Neural cell (in vitro differentiated cells): Measurements from ENCODE around the gene MYO9B. TPM values are rescaled to one million over a fixed set of nuclear protein-coding genes. Genes with fewer than 3 reads are reported as not detected.

Experiments
- H2AFZ ChIP-seq: fragments of 200-600, 300-800 bp; sonication (generic), shearing (Covaris generic); 2 replicates; pipeline ENCODE4 v1.6.0; 2014; ENCODE audit warnings: low read depth, mild to moderate bottlenecking, antibody characterized with exemption, low read length, moderate library complexity
- H3F3A ChIP-seq: fragments of 200-600 bp; shearing (Covaris generic); 2 replicates; pipeline ENCODE4 v1.6.1; 2016; ENCODE audit warnings: mild to moderate bottlenecking, moderate library complexity, mixed read lengths, antibody characterized with exemption, low read length; ENCODE audit not compliant: insufficient read depth, poor library complexity, severe bottlenecking
- H3K27ac ChIP-seq: fragments of 200-600, 300-800 bp; sonication (generic), shearing (Covaris generic); 2 replicates; pipeline ENCODE4 v1.5.1; 2014; ENCODE audit warnings: mild to moderate bottlenecking, low read length, moderate library complexity
- H3K27me3 ChIP-seq: fragments of 300-800, 200-600 bp; sonication (generic), shearing (Covaris generic); 2 replicates; pipeline ENCODE4 v1.6.0; 2014; ENCODE audit warnings: mild to moderate bottlenecking, low read depth, low read length, moderate library complexity; ENCODE audit not compliant: insufficient read depth
- H3K36me3 ChIP-seq: fragments of 300-800, 200-600 bp; sonication (generic), shearing (Covaris generic); 2 replicates; pipeline ENCODE4 v1.5.1; 2014; ENCODE audit warnings: mild to moderate bottlenecking, antibody characterized with exemption, low read length, moderate library complexity; ENCODE audit not compliant: insufficient read depth
- H3K4me2 ChIP-seq: fragments of 300-800, 200-600 bp; sonication (generic), shearing (Covaris generic); 2 replicates; pipeline ENCODE4 v1.6.0; 2014; ENCODE audit warnings: mild to moderate bottlenecking, low read length
- H3K4me3 ChIP-seq: fragments of 300-800, 200-600 bp; sonication (generic), shearing (Covaris generic); 2 replicates; pipeline ENCODE4 v1.5.1; 2014; ENCODE audit warnings: mild to moderate bottlenecking, low read length, moderate library complexity
- H3K79me2 ChIP-seq: fragments of 200-600 bp; shearing (Covaris generic); replicated peaks from 2 replicates; pipeline ENCODE4 v1.6.0; 2014; ENCODE audit warnings: mild to moderate bottlenecking, low read length, moderate library complexity; ENCODE audit not compliant: insufficient read depth
- H3K9ac ChIP-seq: fragments of 300-800, 200-600 bp; sonication (generic), shearing (Covaris generic); 2 replicates; pipeline ENCODE4 v1.6.1; 2016; ENCODE audit warnings: mild to moderate bottlenecking, low read length, mixed read lengths
- H3K9me2 ChIP-seq: fragments of 200-600 bp; shearing (Covaris generic); 2 replicates; pipeline ENCODE4 v1.6.1; 2016; ENCODE audit warnings: mild to moderate bottlenecking, low read length, mixed read lengths; ENCODE audit not compliant: insufficient read depth
- H3K9me3 ChIP-seq: fragments of 200-600, 300-800 bp; sonication (generic), shearing (Covaris generic); 2 replicates; pipeline ENCODE4 v1.6.1; 2016; ENCODE audit warnings: mild to moderate bottlenecking, mixed run types, low read length, moderate library complexity, mixed read lengths
- H4K20me1 ChIP-seq: fragments of 200-600 bp; shearing (Covaris generic); 2 replicates; pipeline ENCODE4 v1.6.1; 2016; ENCODE audit warnings: mild to moderate bottlenecking, mixed run types; ENCODE audit not compliant: insufficient read depth
- EP300 ChIP-seq: fragments of 450-650 bp; conservative IDR thresholded peaks from 2 replicates; pipeline ENCODE4 v1.6.1; 2014; ENCODE audit warnings: antibody characterized with exemption, mild to moderate bottlenecking, moderate library complexity; ENCODE audit not compliant: poor library complexity, severe bottlenecking
- EZH2 ChIP-seq: fragments of 200-600, 300-800 bp; shearing (Covaris generic), sonication (generic); IDR thresholded peaks from 2 replicates; pipeline ENCODE4 v1.6.1; 2014; ENCODE audit warnings: antibody characterized with exemption, low read length, borderline replicate concordance, mild to moderate bottlenecking; ENCODE audit not compliant: insufficient read depth, poor library complexity, severe bottlenecking
- MXI1 ChIP-seq: fragments of 450-650 bp; conservative IDR thresholded peaks from 2 replicates; pipeline ENCODE4 v1.6.1; 2014; ENCODE audit warnings: antibody characterized with exemption, mild to moderate bottlenecking; ENCODE audit not compliant: poor library complexity, severe bottlenecking
- POLR2AphosphoS5 ChIP-seq: IDR thresholded peaks from 2 replicates; pipeline ENCODE4 v1.6.1; 2012
- RAD21 ChIP-seq: fragments of 450-650 bp; conservative IDR thresholded peaks from 2 replicates; pipeline ENCODE4 v1.6.1; 2014; ENCODE audit warnings: antibody characterized with exemption, mild to moderate bottlenecking, moderate library complexity
- SMC3 ChIP-seq: fragments of 450-650 bp; conservative IDR thresholded peaks from 2 replicates; pipeline ENCODE4 v1.6.1; 2014; ENCODE audit warnings: antibody characterized with exemption, mild to moderate bottlenecking, moderate library complexity; ENCODE audit not compliant: poor library complexity
- TAF1 ChIP-seq: IDR thresholded peaks from 2 replicates; pipeline ENCODE4 v1.6.1; 2012; ENCODE audit warnings: low read depth
- polyA plus RNA-seq: library from polyadenylated mRNA; depleted of rRNA; stranded (reverse); fragments of >200 nt; gene quantifications from 2 replicates; pipeline ENCODE4 v1.2.3, GENCODE V29; 2014
- TF ChIP-seq, protein P1 (sequence below): IDR thresholded peaks from 2 replicates; pipeline ENCODE4 v1.6.1; 2012; ENCODE audit warnings: borderline replicate concordance
- TF ChIP-seq, protein P2 (sequence below): fragments of 450-650 bp; IDR thresholded peaks from 2 replicates; pipeline ENCODE4 v1.5.1; 2014; ENCODE audit warnings: antibody characterized with exemption, mild to moderate bottlenecking, moderate library complexity; ENCODE audit not compliant: poor library complexity, severe bottlenecking

MYO9B gene
- polyA plus RNA-seq, 1 donor from 2014 or later, result 27.2 TPM

DNA sequence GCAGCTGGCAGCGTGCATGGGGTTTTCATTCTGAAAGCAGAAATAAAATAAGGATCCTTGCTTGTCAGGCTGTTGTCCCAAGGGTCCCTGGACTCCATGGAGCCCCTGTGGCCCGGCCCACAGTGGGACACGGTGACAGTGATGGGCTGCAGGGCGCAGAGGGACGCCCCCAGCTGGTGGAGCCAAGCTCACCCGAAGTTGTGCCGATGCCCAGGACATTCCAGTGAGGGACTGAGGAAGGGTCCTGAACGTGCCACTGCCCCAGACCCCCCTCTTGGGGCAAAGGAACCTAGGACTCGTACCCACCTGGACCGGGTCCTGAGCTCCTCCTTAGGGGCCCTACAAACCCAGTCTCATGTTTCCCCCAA lies 35.0 kb downstream of the MYO9B start:
- H3K9me3 ChIP-seq, result no peaks in the 10 kb centered on the region
- no peaks in the 10 kb centered on the region for H3K27me3 ChIP-seq
- no peak overlapping the region for H3K27ac ChIP-seq
- H3K36me3 ChIP-seq, result no peaks in the 10 kb centered on the region
- no peak overlapping the region for H2AFZ ChIP-seq
- H3K79me2 ChIP-seq, result no peaks in the 10 kb centered on the region
- TF ChIP-seq EZH2 (no peak), EP300 (no peak), SMC3 (no peak), RAD21 (no peak), TAF1 (no peak), MXI1 (no peak), POLR2AphosphoS5 (no peak)
- TF ChIP-seq, protein P1, sequence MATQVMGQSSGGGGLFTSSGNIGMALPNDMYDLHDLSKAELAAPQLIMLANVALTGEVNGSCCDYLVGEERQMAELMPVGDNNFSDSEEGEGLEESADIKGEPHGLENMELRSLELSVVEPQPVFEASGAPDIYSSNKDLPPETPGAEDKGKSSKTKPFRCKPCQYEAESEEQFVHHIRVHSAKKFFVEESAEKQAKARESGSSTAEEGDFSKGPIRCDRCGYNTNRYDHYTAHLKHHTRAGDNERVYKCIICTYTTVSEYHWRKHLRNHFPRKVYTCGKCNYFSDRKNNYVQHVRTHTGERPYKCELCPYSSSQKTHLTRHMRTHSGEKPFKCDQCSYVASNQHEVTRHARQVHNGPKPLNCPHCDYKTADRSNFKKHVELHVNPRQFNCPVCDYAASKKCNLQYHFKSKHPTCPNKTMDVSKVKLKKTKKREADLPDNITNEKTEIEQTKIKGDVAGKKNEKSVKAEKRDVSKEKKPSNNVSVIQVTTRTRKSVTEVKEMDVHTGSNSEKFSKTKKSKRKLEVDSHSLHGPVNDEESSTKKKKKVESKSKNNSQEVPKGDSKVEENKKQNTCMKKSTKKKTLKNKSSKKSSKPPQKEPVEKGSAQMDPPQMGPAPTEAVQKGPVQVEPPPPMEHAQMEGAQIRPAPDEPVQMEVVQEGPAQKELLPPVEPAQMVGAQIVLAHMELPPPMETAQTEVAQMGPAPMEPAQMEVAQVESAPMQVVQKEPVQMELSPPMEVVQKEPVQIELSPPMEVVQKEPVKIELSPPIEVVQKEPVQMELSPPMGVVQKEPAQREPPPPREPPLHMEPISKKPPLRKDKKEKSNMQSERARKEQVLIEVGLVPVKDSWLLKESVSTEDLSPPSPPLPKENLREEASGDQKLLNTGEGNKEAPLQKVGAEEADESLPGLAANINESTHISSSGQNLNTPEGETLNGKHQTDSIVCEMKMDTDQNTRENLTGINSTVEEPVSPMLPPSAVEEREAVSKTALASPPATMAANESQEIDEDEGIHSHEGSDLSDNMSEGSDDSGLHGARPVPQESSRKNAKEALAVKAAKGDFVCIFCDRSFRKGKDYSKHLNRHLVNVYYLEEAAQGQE, result no peak
- TF ChIP-seq, protein P2, sequence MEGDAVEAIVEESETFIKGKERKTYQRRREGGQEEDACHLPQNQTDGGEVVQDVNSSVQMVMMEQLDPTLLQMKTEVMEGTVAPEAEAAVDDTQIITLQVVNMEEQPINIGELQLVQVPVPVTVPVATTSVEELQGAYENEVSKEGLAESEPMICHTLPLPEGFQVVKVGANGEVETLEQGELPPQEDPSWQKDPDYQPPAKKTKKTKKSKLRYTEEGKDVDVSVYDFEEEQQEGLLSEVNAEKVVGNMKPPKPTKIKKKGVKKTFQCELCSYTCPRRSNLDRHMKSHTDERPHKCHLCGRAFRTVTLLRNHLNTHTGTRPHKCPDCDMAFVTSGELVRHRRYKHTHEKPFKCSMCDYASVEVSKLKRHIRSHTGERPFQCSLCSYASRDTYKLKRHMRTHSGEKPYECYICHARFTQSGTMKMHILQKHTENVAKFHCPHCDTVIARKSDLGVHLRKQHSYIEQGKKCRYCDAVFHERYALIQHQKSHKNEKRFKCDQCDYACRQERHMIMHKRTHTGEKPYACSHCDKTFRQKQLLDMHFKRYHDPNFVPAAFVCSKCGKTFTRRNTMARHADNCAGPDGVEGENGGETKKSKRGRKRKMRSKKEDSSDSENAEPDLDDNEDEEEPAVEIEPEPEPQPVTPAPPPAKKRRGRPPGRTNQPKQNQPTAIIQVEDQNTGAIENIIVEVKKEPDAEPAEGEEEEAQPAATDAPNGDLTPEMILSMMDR, result no peak
- H3F3A ChIP-seq, result no peaks in the 10 kb centered on the region
- no peaks in the 10 kb centered on the region for H3K9me2 ChIP-seq
- no peak overlapping the region for H3K4me2 ChIP-seq
- H3K9ac ChIP-seq, result no peak overlapping the region
- H3K4me3 ChIP-seq, result no peak overlapping the region
- no peaks in the 10 kb centered on the region for H4K20me1 ChIP-seq

DNA sequence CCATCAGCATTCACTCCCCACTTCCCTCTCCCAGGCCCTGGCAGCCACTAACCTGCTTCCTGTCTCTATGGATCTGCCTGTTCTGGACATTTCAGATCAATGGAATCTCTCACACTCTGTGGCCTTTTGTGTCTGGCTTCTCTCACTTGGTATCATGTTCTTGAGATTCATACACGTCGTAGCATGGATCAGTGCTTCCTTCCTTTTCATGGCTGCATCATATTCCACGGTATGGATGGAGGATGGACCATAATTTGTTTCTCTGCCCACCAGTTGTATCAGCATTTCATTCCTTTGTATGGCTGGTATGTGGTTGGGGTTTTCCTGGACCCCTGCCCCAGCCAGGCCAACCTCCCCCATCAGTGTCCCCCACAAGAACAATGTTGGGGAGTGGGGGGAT lies 36.2 kb downstream of the MYO9B start:
- H3F3A ChIP-seq, result no peaks in the 10 kb centered on the region
- H3K9me3 ChIP-seq, result no peaks in the 10 kb centered on the region
- no peak overlapping the region for H2AFZ ChIP-seq
- TF ChIP-seq EZH2 (no peak), TAF1 (no peak), EP300 (no peak), MXI1 (no peak), SMC3 (no peak), RAD21 (no peak), POLR2AphosphoS5 (no peak)
- TF ChIP-seq, protein P1, result no peak
- TF ChIP-seq, protein P2, result no peak
- H3K9me2 ChIP-seq, result no peaks in the 10 kb centered on the region
- no peaks in the 10 kb centered on the region for H3K79me2 ChIP-seq
- no peaks in the 10 kb centered on the region for H3K36me3 ChIP-seq
- no peak overlapping the region for H3K27ac ChIP-seq
- H3K4me2 ChIP-seq, result no peak overlapping the region
- no peak overlapping the region for H3K9ac ChIP-seq
- no peaks in the 10 kb centered on the region for H4K20me1 ChIP-seq
- no peak overlapping the region for H3K4me3 ChIP-seq
- H3K27me3 ChIP-seq, result no peaks in the 10 kb centered on the region
